ENCODE measurements around the gene OR10G2.

OR10G2 gene

GRCh38 chr14:21634840-21635239, at the start of gene OR10G2:
OR10G2 (minus strand) TSS chr14:21634940; CDS start chr14:21634842, 98 bp downstream.
- no peak for FAIRE-seq
- no peak for TF ChIP-seq POLR2A (IDR thresholded peaks at IDR 0.05; ENCODE audit: low read depth, low read length)
- no peak for DNase-seq (ENCODE audit: insufficient read length, low spot score)

GRCh38 chr14:21680072-21680471, 45.3 kb upstream of the OR10G2 start:
- no peak for FAIRE-seq
- no peak for TF ChIP-seq POLR2A (IDR thresholded peaks at IDR 0.05; ENCODE audit: low read depth, low read length)
- no peak for DNase-seq (ENCODE audit: insufficient read length, low spot score)

- no peak for TF ChIP-seq POLR2A (IDR thresholded peaks at IDR 0.05; ENCODE audit: low read depth, low read length)
- FAIRE-seq (no peak), DNase-seq (ENCODE audit: insufficient read length, low spot score) (no peak)
Observed at GRCh38 chr14:21675566-21675965, 40.8 kb upstream of the OR10G2 start.

GRCh38 chr14:21673718-21674117, 39.0 kb upstream of the OR10G2 start, which contains the start of gene OR4E1:
OR4E1 (minus strand) TSS chr14:21673818; CDS start chr14:21670935, 2,883 bp downstream.
- FAIRE-seq (no peak), DNase-seq (ENCODE audit: insufficient read length, low spot score) (no peak)
- no peak for TF ChIP-seq POLR2A (IDR thresholded peaks at IDR 0.05; ENCODE audit: low read depth, low read length)

GRCh38 chr14:21672116-21672515, 37.4 kb upstream of the OR10G2 start:
- DNase-seq (ENCODE audit: insufficient read length, low spot score) = no peak
- no peak for FAIRE-seq
- no peak for TF ChIP-seq POLR2A (IDR thresholded peaks at IDR 0.05; ENCODE audit: low read depth, low read length)

- FAIRE-seq = no peak
- no peak for TF ChIP-seq POLR2A (IDR thresholded peaks at IDR 0.05; ENCODE audit: low read depth, low read length)
Observed at GRCh38 chr14:21671371-21671770, 36.6 kb upstream of the OR10G2 start.

GRCh38 chr14:21669284-21669683, 34.5 kb upstream of the OR10G2 start:
- no peak for FAIRE-seq
- TF ChIP-seq POLR2A (IDR thresholded peaks at IDR 0.05; ENCODE audit: low read depth, low read length) = no peak
- DNase-seq (ENCODE audit: insufficient read length, low spot score) = no peak

More at GRCh38 chr14:21671371-21671770, 36.6 kb upstream of the OR10G2 start:
- DNase-seq (ENCODE audit: insufficient read length, low spot score) = no peak

- no peak for TF ChIP-seq POLR2A (IDR thresholded peaks at IDR 0.05; ENCODE audit: low read depth, low read length)
- FAIRE-seq = no peak
- DNase-seq (ENCODE audit: insufficient read length, low spot score) = no peak
Observed at GRCh38 chr14:21668377-21668776, 33.6 kb upstream of the OR10G2 start.

- FAIRE-seq (no peak), DNase-seq (ENCODE audit: insufficient read length, low spot score) (no peak)
- no peak for TF ChIP-seq POLR2A (IDR thresholded peaks at IDR 0.05; ENCODE audit: low read depth, low read length)
Observed at GRCh38 chr14:21656980-21657379, 22.2 kb upstream of the OR10G2 start.

GRCh38 chr14:21654215-21654614, 19.5 kb upstream of the OR10G2 start:
- no peak for FAIRE-seq
- no peak for DNase-seq (ENCODE audit: insufficient read length, low spot score)
- no peak for TF ChIP-seq POLR2A (IDR thresholded peaks at IDR 0.05; ENCODE audit: low read depth, low read length)

GRCh38 chr14:21653331-21653885, 18.7 kb upstream of the OR10G2 start, which contains the start of gene OR4E2:
OR4E2 (plus strand) TSS chr14:21653835; CDS start chr14:21665083, 11,248 bp downstream.
- TF ChIP-seq POLR2A (IDR thresholded peaks at IDR 0.05; ENCODE audit: low read depth, low read length) = no peak
- FAIRE-seq = no peak
- no peak for DNase-seq (ENCODE audit: insufficient read length, low spot score)

- TF ChIP-seq POLR2A (IDR thresholded peaks at IDR 0.05; ENCODE audit: low read depth, low read length) = no peak
- DNase-seq (ENCODE audit: insufficient read length, low spot score) (no peak), FAIRE-seq (no peak)
Observed at GRCh38 chr14:21652209-21652808, 17.6 kb upstream of the OR10G2 start.

- TF ChIP-seq POLR2A (IDR thresholded peaks at IDR 0.05; ENCODE audit: low read depth, low read length) = no peak
- FAIRE-seq = no peak
- no peak for DNase-seq (ENCODE audit: insufficient read length, low spot score)
Observed at GRCh38 chr14:21647380-21647779, 12.6 kb upstream of the OR10G2 start.

- no peak for TF ChIP-seq POLR2A (IDR thresholded peaks at IDR 0.05; ENCODE audit: low read depth, low read length)
- FAIRE-seq = no peak
- DNase-seq (ENCODE audit: insufficient read length, low spot score) = no peak
Observed at GRCh38 chr14:21643407-21643806, 8.7 kb upstream of the OR10G2 start.

GRCh38 chr14:21642683-21643082, 7.9 kb upstream of the OR10G2 start:
- TF ChIP-seq POLR2A (IDR thresholded peaks at IDR 0.05; ENCODE audit: low read depth, low read length) = no peak
- DNase-seq (ENCODE audit: insufficient read length, low spot score) (no peak), FAIRE-seq (no peak)
